ENCODE measurements around the gene SDHAF4. TPM values are rescaled to one million over a fixed set of nuclear protein-coding genes. Genes with fewer than 3 reads are reported as not detected.

SDHAF4 gene
- total and polyA plus RNA-seq, 2 of the 13 experiments (the other 11 are each of a cell fraction or from before 2014, with no cell fraction given), result 7.5 to 10.8 TPM

DNA sequence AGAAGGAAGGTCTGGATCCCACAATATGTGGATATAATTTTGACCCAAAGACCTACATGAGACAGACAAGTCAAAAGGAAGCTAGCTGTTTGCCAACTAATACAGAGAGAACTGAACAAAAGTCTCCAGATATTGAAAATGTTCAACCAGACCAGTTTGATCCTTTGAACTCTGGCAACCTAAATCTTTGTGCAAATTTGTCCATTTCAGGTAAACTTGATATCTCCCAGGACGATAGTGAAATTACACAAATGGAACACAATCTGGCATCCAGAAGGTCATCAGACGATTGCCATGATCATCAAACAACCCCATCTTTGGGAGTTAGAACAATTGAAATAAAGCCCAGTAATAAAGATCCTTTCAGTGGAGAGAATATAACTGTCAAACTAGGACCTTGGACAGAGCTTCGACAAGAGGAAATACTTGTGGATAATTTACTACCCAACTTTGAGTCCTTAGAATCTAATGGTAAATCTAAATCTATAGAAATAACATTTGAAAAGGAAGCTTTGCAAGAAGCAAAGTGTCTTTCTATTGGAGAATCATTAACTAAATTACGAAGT is 41.9 kb upstream of the SDHAF4 start:
- peaks cover 11% of the 10 kb centered on the region; the same call in 1 of the 2 replicates for H3K4me1 ChIP-seq (ENCODE audit: insufficient read depth, low read length)
- intact Hi-C loops (cut with micrococcal nuclease; ENCODE audit: unreplicated experiment) (loop anchor here (5.0 kb wide), 1 partner anchor 487 kb away; no protein-coding TSS in a partner anchor), in situ Hi-C loops (cut with HindIII; ENCODE audit: extremely low pct_ligation_motif_present, low pct_unique_long_range_greater_than_20kb) (no loop called here)
- no peak overlapping the region for H3K9ac ChIP-seq (ENCODE audit: insufficient read depth, low read depth, low read length)
- H3K27me3 ChIP-seq (ENCODE audit: control insufficient read depth in 1 of 2, insufficient read depth in 2 of 2, low read length in 2 of 2), result no peaks in the 10 kb centered on the region
- FAIRE-seq (no peak), DNase-seq (ENCODE audit: low spot score) (no peak), ATAC-seq (no peak)
- POLR2A ChIA-PET, result no interaction called here
- peak; percentile 33; the same call in 1 of the 2 replicates for TF ChIP-seq MIER2 (CRISPR knock-in tag; IDR thresholded peaks at IDR 0.05)
- TF ChIP-seq, protein P1, sequence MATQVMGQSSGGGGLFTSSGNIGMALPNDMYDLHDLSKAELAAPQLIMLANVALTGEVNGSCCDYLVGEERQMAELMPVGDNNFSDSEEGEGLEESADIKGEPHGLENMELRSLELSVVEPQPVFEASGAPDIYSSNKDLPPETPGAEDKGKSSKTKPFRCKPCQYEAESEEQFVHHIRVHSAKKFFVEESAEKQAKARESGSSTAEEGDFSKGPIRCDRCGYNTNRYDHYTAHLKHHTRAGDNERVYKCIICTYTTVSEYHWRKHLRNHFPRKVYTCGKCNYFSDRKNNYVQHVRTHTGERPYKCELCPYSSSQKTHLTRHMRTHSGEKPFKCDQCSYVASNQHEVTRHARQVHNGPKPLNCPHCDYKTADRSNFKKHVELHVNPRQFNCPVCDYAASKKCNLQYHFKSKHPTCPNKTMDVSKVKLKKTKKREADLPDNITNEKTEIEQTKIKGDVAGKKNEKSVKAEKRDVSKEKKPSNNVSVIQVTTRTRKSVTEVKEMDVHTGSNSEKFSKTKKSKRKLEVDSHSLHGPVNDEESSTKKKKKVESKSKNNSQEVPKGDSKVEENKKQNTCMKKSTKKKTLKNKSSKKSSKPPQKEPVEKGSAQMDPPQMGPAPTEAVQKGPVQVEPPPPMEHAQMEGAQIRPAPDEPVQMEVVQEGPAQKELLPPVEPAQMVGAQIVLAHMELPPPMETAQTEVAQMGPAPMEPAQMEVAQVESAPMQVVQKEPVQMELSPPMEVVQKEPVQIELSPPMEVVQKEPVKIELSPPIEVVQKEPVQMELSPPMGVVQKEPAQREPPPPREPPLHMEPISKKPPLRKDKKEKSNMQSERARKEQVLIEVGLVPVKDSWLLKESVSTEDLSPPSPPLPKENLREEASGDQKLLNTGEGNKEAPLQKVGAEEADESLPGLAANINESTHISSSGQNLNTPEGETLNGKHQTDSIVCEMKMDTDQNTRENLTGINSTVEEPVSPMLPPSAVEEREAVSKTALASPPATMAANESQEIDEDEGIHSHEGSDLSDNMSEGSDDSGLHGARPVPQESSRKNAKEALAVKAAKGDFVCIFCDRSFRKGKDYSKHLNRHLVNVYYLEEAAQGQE (IDR thresholded peaks at IDR 0.05; ENCODE audit: borderline replicate concordance in 1 of 2, low read depth in 1 of 2, low read length in 2 of 2), result peak in 1 of 2 experiments; percentile 87; a peak in 3 of 4 replicates
- TF ChIP-seq, protein P2, sequence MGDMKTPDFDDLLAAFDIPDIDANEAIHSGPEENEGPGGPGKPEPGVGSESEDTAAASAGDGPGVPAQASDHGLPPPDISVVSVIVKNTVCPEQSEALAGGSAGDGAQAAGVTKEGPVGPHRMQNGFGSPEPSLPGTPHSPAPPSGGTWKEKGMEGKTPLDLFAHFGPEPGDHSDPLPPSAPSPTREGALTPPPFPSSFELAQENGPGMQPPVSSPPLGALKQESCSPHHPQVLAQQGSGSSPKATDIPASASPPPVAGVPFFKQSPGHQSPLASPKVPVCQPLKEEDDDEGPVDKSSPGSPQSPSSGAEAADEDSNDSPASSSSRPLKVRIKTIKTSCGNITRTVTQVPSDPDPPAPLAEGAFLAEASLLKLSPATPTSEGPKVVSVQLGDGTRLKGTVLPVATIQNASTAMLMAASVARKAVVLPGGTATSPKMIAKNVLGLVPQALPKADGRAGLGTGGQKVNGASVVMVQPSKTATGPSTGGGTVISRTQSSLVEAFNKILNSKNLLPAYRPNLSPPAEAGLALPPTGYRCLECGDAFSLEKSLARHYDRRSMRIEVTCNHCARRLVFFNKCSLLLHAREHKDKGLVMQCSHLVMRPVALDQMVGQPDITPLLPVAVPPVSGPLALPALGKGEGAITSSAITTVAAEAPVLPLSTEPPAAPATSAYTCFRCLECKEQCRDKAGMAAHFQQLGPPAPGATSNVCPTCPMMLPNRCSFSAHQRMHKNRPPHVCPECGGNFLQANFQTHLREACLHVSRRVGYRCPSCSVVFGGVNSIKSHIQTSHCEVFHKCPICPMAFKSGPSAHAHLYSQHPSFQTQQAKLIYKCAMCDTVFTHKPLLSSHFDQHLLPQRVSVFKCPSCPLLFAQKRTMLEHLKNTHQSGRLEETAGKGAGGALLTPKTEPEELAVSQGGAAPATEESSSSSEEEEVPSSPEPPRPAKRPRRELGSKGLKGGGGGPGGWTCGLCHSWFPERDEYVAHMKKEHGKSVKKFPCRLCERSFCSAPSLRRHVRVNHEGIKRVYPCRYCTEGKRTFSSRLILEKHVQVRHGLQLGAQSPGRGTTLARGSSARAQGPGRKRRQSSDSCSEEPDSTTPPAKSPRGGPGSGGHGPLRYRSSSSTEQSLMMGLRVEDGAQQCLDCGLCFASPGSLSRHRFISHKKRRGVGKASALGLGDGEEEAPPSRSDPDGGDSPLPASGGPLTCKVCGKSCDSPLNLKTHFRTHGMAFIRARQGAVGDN (CRISPR knock-in tag; IDR thresholded peaks at IDR 0.05), result no peak
- H4K20me1 ChIP-seq (ENCODE audit: insufficient read depth, low read length), result no peaks in the 10 kb centered on the region
- CTCF ChIA-PET (ENCODE audit: low intra/inter-chr PET ratio, low total read pairs), result no interaction called here
- no peak overlapping the region for H3K4me3 ChIP-seq (replicated peaks in 1 of 3; ENCODE audit: insufficient read depth in 1 of 3, low read depth in 2 of 3, low read length in 3 of 3)
- no TSS peak for BruUV-seq (replicated peaks)
- no peak overlapping the region for H2AFZ ChIP-seq (ENCODE audit: low read length)
- no peaks in the 10 kb centered on the region for H3K79me2 ChIP-seq (ENCODE audit: insufficient read depth, low read length)
- no peak overlapping the region for H3K27ac ChIP-seq (ENCODE audit: extremely low read length, insufficient read depth, low read length)
- WGBS (ENCODE audit: low lambda C conversion rate), result 87% methylated on average over 4 of the region's 4 CpGs
- H3K4me2 ChIP-seq (ENCODE audit: low read depth, low read length), result no peak overlapping the region
- no peaks in the 10 kb centered on the region for H3K9me3 ChIP-seq (ENCODE audit: low read length)
- H3K36me3 ChIP-seq (replicated peaks in 1 of 2; ENCODE audit: control insufficient read depth in 1 of 2, insufficient read depth in 2 of 2, low read length in 2 of 2), result peaks cover 3 to 6% of the 10 kb centered on the region in 2 experiments; a peak in 3 of 5 replicates

All from HepG2 (cell line).